H1 (cell line): ENCODE measurements around the gene MTF1. TPM values are rescaled to one million over a fixed set of nuclear protein-coding genes. Genes with fewer than 3 reads are reported as not detected.

Experiments
- CTCF ChIA-PET: fragments of 300-600 bp; sonication (Branson Sonifier 250); formaldehyde crosslinking; loops from one replicate; lab custom pipeline; 2021; ENCODE audit not compliant: partially characterized antibody; lab: Charles Lee
- POLR2A ChIA-PET: fragments of 300-600 bp; sonication (Branson Sonifier 250); formaldehyde crosslinking; loops from one replicate; lab custom pipeline; 2021; ENCODE audit warnings: inconsistent platforms; ENCODE audit not compliant: partially characterized antibody; lab: Charles Lee
- DNase-seq, 2 experiments: peaks; one replicate each; pipeline versions ENCODE4 v3.0.0 to v3.0.0-alpha.2; 2010 to 2022; ENCODE audit warnings: low spot score in 2 of 2, low read depth in 1 of 2, mixed read lengths in 1 of 2
- FAIRE-seq: peaks from 2 replicates; lab custom pipeline; 2011; peaks lifted over from hg19 to GRCh38; lab: Jason Lieb, UNC
- H2AFZ ChIP-seq: 2 replicates; pipeline ENCODE4 v1.8.1; 2012; ENCODE audit warnings: low read length, inconsistent platforms
- H2AK5ac ChIP-seq: 2 replicates; pipeline ENCODE4 v1.6.1; 2013; ENCODE audit warnings: low read depth, low read length
- H2BK120ac ChIP-seq: replicated peaks from 2 replicates; pipeline ENCODE3; 2013; ENCODE audit warnings: low read depth, low read length, inconsistent platforms
- H2BK12ac ChIP-seq: 2 replicates; pipeline ENCODE4 v1.6.1; 2013; ENCODE audit warnings: low read depth, low read length
- H2BK15ac ChIP-seq: 2 replicates; pipeline ENCODE4 v1.6.1; 2013; ENCODE audit warnings: low read length
- H2BK20ac ChIP-seq: 2 replicates; pipeline ENCODE4 v1.6.1; 2013; ENCODE audit warnings: low read length
- H2BK5ac ChIP-seq: 2 replicates; pipeline ENCODE4 v1.6.1; 2013; ENCODE audit warnings: low read depth, low read length
- H3K14ac ChIP-seq: 2 replicates; pipeline ENCODE4 v1.6.1; 2013; ENCODE audit warnings: inconsistent platforms; ENCODE audit not compliant: insufficient read length
- H3K18ac ChIP-seq: 2 replicates; pipeline ENCODE4 v1.6.1; 2013; ENCODE audit warnings: low read length; ENCODE audit errors: extremely low read depth
- H3K23ac ChIP-seq: 2 replicates; pipeline ENCODE4 v1.6.1; 2013; ENCODE audit warnings: inconsistent platforms; ENCODE audit not compliant: insufficient read length
- H3K23me2 ChIP-seq: 2 replicates; pipeline ENCODE4 v1.6.1; 2013; ENCODE audit warnings: low read depth, low read length
- H3K27ac ChIP-seq: 2 replicates; pipeline ENCODE4 v1.6.1; 2011; ENCODE audit warnings: low read depth, low read length, inconsistent platforms
- H3K27me3 ChIP-seq, 4 experiments: replicated peaks in 1 of 4; 1 replicate in 1 of 4; 2 replicates in 3 of 4; pipeline versions ENCODE4 v1.6.1 to v1.8.1; 2011 to 2013; ENCODE audit warnings: low read length in 3 of 4, mild to moderate bottlenecking in 3 of 4, inconsistent platforms in 2 of 4, mixed read lengths in 2 of 4, moderate library complexity in 1 of 4; ENCODE audit not compliant: control insufficient read depth in 3 of 4, insufficient read depth in 3 of 4; ENCODE audit errors: extremely low read depth in 1 of 4
- H3K36me3 ChIP-seq, 4 experiments: 2 replicates each; pipeline versions ENCODE4 v1.6.1 to v1.8.1; 2011 to 2013; ENCODE audit warnings: mild to moderate bottlenecking in 4 of 4, low read length in 3 of 4, moderate library complexity in 2 of 4, control low read depth in 1 of 4, inconsistent platforms in 1 of 4; ENCODE audit not compliant: insufficient read depth in 4 of 4, control insufficient read depth in 2 of 4
- H3K4ac ChIP-seq: replicated peaks from 2 replicates; pipeline ENCODE3; 2013; ENCODE audit warnings: low read length, low read depth, mixed read lengths, inconsistent platforms; ENCODE audit not compliant: insufficient read length
- H3K4me1 ChIP-seq, 4 experiments: replicated peaks in 1 of 4; 1 replicate in 1 of 4; 2 replicates in 3 of 4; pipeline versions ENCODE4 v1.6.1 to v1.8.1; 2011 to 2013; ENCODE audit warnings: low read length in 3 of 4, inconsistent platforms in 2 of 4, mixed read lengths in 1 of 4; ENCODE audit not compliant: insufficient read depth in 4 of 4, control insufficient read depth in 3 of 4
- H3K4me2 ChIP-seq, 2 experiments: 2 replicates each; pipeline versions ENCODE4 v1.6.1 to v1.8.1; 2011 to 2013; ENCODE audit warnings: low read depth in 2 of 2, low read length in 2 of 2, control low read depth in 1 of 2, inconsistent platforms in 1 of 2, mild to moderate bottlenecking in 1 of 2; ENCODE audit not compliant: insufficient read depth in 1 of 2
- H3K4me3 ChIP-seq, 4 experiments: fragments of 200-600, 300-600 bp in 1 of 4; sonication (generic), shearing (Covaris generic), sonication (Bioruptor Twin) in 1 of 4; 2 replicates each; pipeline versions ENCODE4 v1.5.1 to v1.8.1; 2011 to 2016; ENCODE audit warnings: low read length in 4 of 4, low read depth in 3 of 4, control low read depth in 2 of 4, inconsistent platforms in 2 of 4, mild to moderate bottlenecking in 2 of 4, mixed read lengths in 1 of 4, moderate library complexity in 1 of 4; ENCODE audit not compliant: insufficient read depth in 2 of 4; ENCODE audit errors: extremely low read depth in 1 of 4
- H3K56ac ChIP-seq: replicated peaks from 2 replicates; pipeline ENCODE3; 2013; ENCODE audit warnings: low read depth, mild to moderate bottlenecking, mixed read lengths, low read length, inconsistent platforms; ENCODE audit not compliant: insufficient read length
- H3K79me1 ChIP-seq: 2 replicates; pipeline ENCODE4 v1.6.1; 2013; ENCODE audit warnings: low read depth, low read length, control low read depth
- H3K79me2 ChIP-seq, 2 experiments: 2 replicates each; pipeline versions ENCODE4 v1.6.1 to v1.8.1; 2012 to 2013; ENCODE audit warnings: low read length in 2 of 2, mild to moderate bottlenecking in 2 of 2, inconsistent platforms in 1 of 2; ENCODE audit not compliant: insufficient read depth in 2 of 2, control insufficient read depth in 1 of 2
- H3K9ac ChIP-seq, 4 experiments: replicated peaks in 1 of 4; 1 replicate in 1 of 4; 2 replicates in 3 of 4; pipeline versions ENCODE4 v1.6.1 to v1.8.1; 2011 to 2013; ENCODE audit warnings: low read depth in 3 of 4, low read length in 3 of 4, control low read depth in 2 of 4, mild to moderate bottlenecking in 2 of 4, moderate library complexity in 2 of 4, inconsistent platforms in 1 of 4; ENCODE audit errors: extremely low read depth in 1 of 4
- H3K9me3 ChIP-seq, 2 experiments: 2 replicates each; pipeline versions ENCODE4 v1.6.1 to v1.8.1; 2012 to 2013; ENCODE audit warnings: mild to moderate bottlenecking in 2 of 2, moderate library complexity in 2 of 2, control low read depth in 1 of 2, inconsistent platforms in 1 of 2, low read depth in 1 of 2, low read length in 1 of 2, mixed read lengths in 1 of 2; ENCODE audit not compliant: insufficient read depth in 2 of 2
- H4K20me1 ChIP-seq, 2 experiments: replicated peaks in 1 of 2; 2 replicates each; pipeline versions ENCODE3 to v1.8.1; 2011 to 2013; ENCODE audit warnings: inconsistent platforms in 2 of 2, low read length in 2 of 2, mild to moderate bottlenecking in 1 of 2; ENCODE audit not compliant: insufficient read depth in 2 of 2, control insufficient read depth in 1 of 2
- H4K5ac ChIP-seq: 2 replicates; pipeline ENCODE4 v1.6.1; 2013; ENCODE audit warnings: low read length, low read depth, mixed read lengths, inconsistent platforms; ENCODE audit not compliant: insufficient read length
- H4K8ac ChIP-seq: 2 replicates; pipeline ENCODE4 v1.8.0; 2013; ENCODE audit warnings: mild to moderate bottlenecking, moderate library complexity, low read length, inconsistent platforms; ENCODE audit not compliant: insufficient read depth; ENCODE audit errors: extremely low read depth
- H4K91ac ChIP-seq: replicated peaks from 2 replicates; pipeline ENCODE3; 2013; ENCODE audit warnings: low read length, mixed read lengths, inconsistent platforms; ENCODE audit not compliant: insufficient read length
- ATF3 ChIP-seq: IDR thresholded peaks from 2 replicates; pipeline ENCODE4 v1.6.1; 2011; ENCODE audit warnings: low read depth, mild to moderate bottlenecking, low read length; ENCODE audit not compliant: insufficient read depth
- BACH1 ChIP-seq: IDR thresholded peaks from 2 replicates; pipeline ENCODE4 v1.6.1; 2012; ENCODE audit warnings: low read length, improper control_type of control experiment
- CBX8 ChIP-seq: fragments of 300-800, 300-1000 bp; sonication (generic); IDR thresholded peaks from 2 replicates; pipeline ENCODE4 v1.7.1; 2016; ENCODE audit warnings: low read depth, low read length, borderline replicate concordance
- FOSL1 ChIP-seq: IDR thresholded peaks from 2 replicates; pipeline ENCODE4 v1.6.1; 2011; ENCODE audit warnings: mild to moderate bottlenecking, low read depth, low read length, moderate library complexity; ENCODE audit not compliant: insufficient read depth
- GABPA ChIP-seq: IDR thresholded peaks from 2 replicates; pipeline ENCODE4 v1.6.1; 2011; ENCODE audit warnings: mild to moderate bottlenecking, low read length, moderate library complexity, borderline replicate concordance; ENCODE audit not compliant: insufficient read depth
- HDAC2 ChIP-seq, 2 experiments: fragments of 300-600 bp in 1 of 2; sonication (generic) in 1 of 2; IDR thresholded peaks; 2 replicates each; pipeline ENCODE4 v1.6.1; 2011 to 2012; ENCODE audit warnings: low read depth in 2 of 2, low read length in 2 of 2, mild to moderate bottlenecking in 2 of 2, moderate library complexity in 2 of 2, borderline replicate concordance in 1 of 2, inconsistent platforms in 1 of 2
- KDM4A ChIP-seq: IDR thresholded peaks from one replicate; pipeline ENCODE4 v1.7.1; 2012; ENCODE audit warnings: low read depth, mild to moderate bottlenecking, moderate library complexity, low read length, inconsistent platforms; ENCODE audit not compliant: severe bottlenecking
- RBBP5 ChIP-seq: IDR thresholded peaks from 2 replicates; pipeline ENCODE4 v1.7.1; 2012; ENCODE audit warnings: low read depth, mild to moderate bottlenecking, inconsistent platforms, low read length, moderate library complexity, borderline replicate concordance
- RXRA ChIP-seq: IDR thresholded peaks from 2 replicates; pipeline ENCODE4 v1.6.1; 2011; ENCODE audit warnings: low read depth, mild to moderate bottlenecking, low read length, moderate library complexity; ENCODE audit not compliant: insufficient read depth
- SIRT6 ChIP-seq: IDR thresholded peaks from one replicate; pipeline ENCODE4 v1.7.1; 2012; ENCODE audit warnings: low read length, inconsistent platforms
- SP2 ChIP-seq: IDR thresholded peaks from 2 replicates; pipeline ENCODE4 v1.6.1; 2012; ENCODE audit warnings: mild to moderate bottlenecking, low read length, inconsistent platforms
- TAF1 ChIP-seq: IDR thresholded peaks from 2 replicates; pipeline ENCODE4 v1.6.1; 2011; ENCODE audit warnings: mild to moderate bottlenecking, low read depth, low read length
- TEAD4 ChIP-seq: IDR thresholded peaks from 2 replicates; pipeline ENCODE4 v1.6.1; 2012; ENCODE audit warnings: low read depth, low read length, inconsistent platforms, mixed read lengths
- WGBS, 2 experiments: shearing (Covaris generic) in 1 of 2; methylation state at CpG; one replicate each; pipeline versions ENCODE4 v1.1.6 to v1.1.7; 2013 to 2015; ENCODE audit warnings: low lambda C conversion rate in 2 of 2, mixed read lengths in 2 of 2, inconsistent platforms in 1 of 2, low coverage in 1 of 2, missing lambda C conversion rate in 1 of 2; ENCODE audit not compliant: insufficient replicate concordance in 2 of 2, insufficient coverage in 1 of 2, insufficient read length in 1 of 2; ENCODE audit errors: extremely low coverage in 1 of 2, missing lambda C conversion rate in 1 of 2; 5-methylcytosine and 5-hydroxymethylcytosine counted together
- polyA plus RNA-seq, 7 experiments: library from polyadenylated mRNA; depleted of rRNA in 3 of 7; stranded (reverse) in 5 of 7; unstranded in 2 of 7; fragments of >200 nt in 5 of 7; fragments of 200-250 nt in 2 of 7; gene quantifications; 1 replicate in 5 of 7; 2 replicates in 1 of 7; 4 replicates in 1 of 7; pipeline versions ENCODE4 v1.2.1 to v1.2.3, GENCODE V29; 2011 to 2013; ENCODE audit warnings: missing spikeins in 2 of 7, mixed read lengths in 2 of 7
- total RNA-seq: library from RNA; stranded (reverse); fragmentation: NEBNext Ultra II Directional; extraction: Animal tissue kit (Norgen Biotek cat#: 25700); gene quantifications from 2 replicates; pipeline ENCODE4 v1.2.1, GENCODE V29; 2021

Gene MTF1
- total and polyA plus RNA-seq, 2 of the 8 experiments (the other 6 are each of a cell fraction or from before 2014, with no cell fraction given), result 4.0 to 15.5 TPM

DNA sequence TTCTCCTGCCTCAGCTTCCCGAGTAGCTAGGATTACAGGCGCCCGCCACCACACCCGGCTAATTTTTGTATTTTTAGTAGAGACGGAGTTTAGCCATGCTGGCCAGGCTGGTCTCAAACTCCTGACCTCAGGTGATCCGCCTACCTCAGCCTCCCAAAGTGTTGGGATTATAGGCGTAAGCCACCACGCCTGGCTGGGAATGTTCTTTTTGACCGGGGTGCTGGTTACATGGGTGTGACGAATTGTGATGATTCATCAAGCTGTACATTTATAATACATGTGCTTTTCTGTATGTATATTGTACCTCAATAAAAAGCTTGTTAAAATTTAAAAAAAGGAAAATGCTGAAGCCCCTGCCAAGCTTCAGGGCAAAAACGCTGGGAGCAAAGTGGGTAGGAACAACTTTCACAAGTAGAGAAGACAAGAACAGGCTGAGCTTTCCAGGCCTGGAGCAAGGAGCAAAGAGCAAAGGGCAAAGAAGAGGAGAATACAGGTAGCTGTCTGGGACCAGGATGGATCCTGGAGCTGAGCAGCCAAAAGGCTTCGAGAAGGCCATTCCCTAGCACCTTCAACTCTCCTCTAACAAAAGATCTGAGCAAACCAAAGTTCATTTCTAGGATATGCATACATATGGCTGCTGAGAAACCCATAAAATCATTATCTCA lies 30.9 kb downstream of the MTF1 start:
- H3K4me3 ChIP-seq, result no peak overlapping the region
- H3K56ac ChIP-seq, result no peak overlapping the region
- H3K23ac ChIP-seq, result no peak overlapping the region
- DNase-seq, result no peak
- peaks cover 3 to 21% (median 11%) of the 10 kb centered on the region in 4 experiments; a peak in 5 of 8 replicates for H3K36me3 ChIP-seq
- CTCF ChIA-PET, result no interaction called here
- H2BK120ac ChIP-seq, result no peak overlapping the region
- no peak overlapping the region for H4K5ac ChIP-seq
- no peak overlapping the region for H3K4ac ChIP-seq
- no peaks in the 10 kb centered on the region for H3K4me1 ChIP-seq
- H2BK15ac ChIP-seq, result no peak overlapping the region
- no peak overlapping the region for H3K18ac ChIP-seq
- H2AK5ac ChIP-seq, result no peak overlapping the region
- 93% methylated on average over 12 of the region's 12 CpGs; no CpG with 5 or more reads in 1 of the 2 experiments for WGBS, 2 experiments
- H4K91ac ChIP-seq, result no peak overlapping the region
- no peak overlapping the region for H4K8ac ChIP-seq
- H2AFZ ChIP-seq, result no peak overlapping the region
- no peak overlapping the region for H3K27ac ChIP-seq
- no peak overlapping the region for H3K14ac ChIP-seq
- no peaks in the 10 kb centered on the region for H3K9me3 ChIP-seq
- H2BK20ac ChIP-seq, result no peak overlapping the region
- no peak overlapping the region for H3K4me2 ChIP-seq
- no peak for FAIRE-seq
- no peak overlapping the region for H2BK5ac ChIP-seq
- H3K9ac ChIP-seq, result no peak overlapping the region
- H3K79me2 ChIP-seq, result no peaks in the 10 kb centered on the region
- no peaks in the 10 kb centered on the region for H4K20me1 ChIP-seq
- no peaks in the 10 kb centered on the region for H3K79me1 ChIP-seq
- POLR2A ChIA-PET, result interaction anchor here (1.2 kb wide), 1 partner anchor 143 kb away, joined by 3 read pairs; no protein-coding TSS in a partner anchor
- H3K23me2 ChIP-seq, result no peaks in the 10 kb centered on the region
- H3K27me3 ChIP-seq, result no peaks in the 10 kb centered on the region
- no peak overlapping the region for H2BK12ac ChIP-seq
- TF ChIP-seq RXRA, result no peak
- no peak for TF ChIP-seq GABPA
- TF ChIP-seq FOSL1, result no peak
- TF ChIP-seq TEAD4, result no peak
- no peak for TF ChIP-seq CBX8
- no peak for TF ChIP-seq TAF1
- TF ChIP-seq KDM4A, result no peak
- TF ChIP-seq BACH1, result no peak
- TF ChIP-seq SP2, result no peak
- TF ChIP-seq SIRT6, result no peak
- TF ChIP-seq HDAC2 (IDR thresholded peaks at IDR 0.05; ENCODE audit: borderline replicate concordance in 1 of 2, low read depth in 2 of 2, low read length in 2 of 2), result no peak
- TF ChIP-seq RBBP5, result no peak
- TF ChIP-seq ATF3, result no peak
